Adipose tissue (tissue), 3 donors: ENCODE measurements around the gene PRKCQ. TPM values are rescaled to one million over a fixed set of nuclear protein-coding genes. Genes with fewer than 3 reads are reported as not detected.
"Not testable (repeated sequence)": the region's sequence is repeated elsewhere in the genome, so short reads cannot be mapped to it uniquely, and the experiment has no call there.

ENCODE experiments used
- H3K27ac ChIP-seq: one replicate; pipeline ENCODE4 v1.5.1; 2013; ENCODE audit warnings: low read depth, low read length
- WGBS, 3 donors: extraction: QIAGEN DNeasy Blood & Tissue Kit; methylation state at CpG; one replicate each; pipeline ENCODE4 v1.1.7; 2013; 5-methylcytosine and 5-hydroxymethylcytosine counted together
- polyA plus RNA-seq, 3 donors: library from polyadenylated mRNA; stranded (reverse); fragments of 200-250 nt; gene quantifications; one replicate each; pipeline ENCODE4 v1.2.3, GENCODE V29; 2013
- donor health status: healthy with polysubstance abuse.
- donor health status: Bipolar disorder and iron deficiency.
- donor health status: healthy.

The PRKCQ gene
- polyA plus RNA-seq, 3 donors: 0.11 to 2.3 (median 0.36) TPM

DNA sequence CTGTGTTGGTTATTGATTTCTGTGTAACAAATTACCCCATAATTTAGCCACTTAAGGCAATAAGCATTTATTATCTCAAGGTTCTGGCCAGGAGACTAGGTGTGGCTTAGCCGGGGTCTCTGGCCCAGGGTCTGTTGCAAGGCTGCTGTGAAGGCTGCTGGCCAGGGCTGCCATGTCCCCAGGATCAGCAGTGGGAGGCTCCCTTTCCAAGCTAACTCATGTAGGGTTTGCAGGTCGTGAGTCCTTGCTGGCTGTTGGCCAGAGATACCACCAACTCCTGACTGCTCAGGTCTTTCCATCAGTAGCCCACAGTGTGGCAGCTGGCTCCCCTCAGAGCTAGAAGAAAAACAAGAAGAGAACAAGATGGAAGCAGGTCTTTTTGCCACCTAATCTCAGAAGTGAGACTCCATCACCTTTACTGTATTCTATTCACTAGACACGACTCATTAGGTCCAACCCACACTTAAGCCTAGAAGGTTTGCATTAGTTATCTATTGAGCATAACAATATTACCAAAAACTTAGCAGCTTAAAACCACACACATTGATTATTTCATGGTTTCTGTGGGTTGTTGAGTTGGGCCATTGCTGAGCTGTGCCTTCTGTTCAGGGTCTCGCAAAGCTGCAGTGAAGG, 191.7 kb downstream of the PRKCQ start:
- H3K27ac ChIP-seq: no peak overlapping the region
- WGBS, 3 donors: 57 to 78% (median 61%) methylated on average over 4 of the region's 4 CpGs

DNA sequence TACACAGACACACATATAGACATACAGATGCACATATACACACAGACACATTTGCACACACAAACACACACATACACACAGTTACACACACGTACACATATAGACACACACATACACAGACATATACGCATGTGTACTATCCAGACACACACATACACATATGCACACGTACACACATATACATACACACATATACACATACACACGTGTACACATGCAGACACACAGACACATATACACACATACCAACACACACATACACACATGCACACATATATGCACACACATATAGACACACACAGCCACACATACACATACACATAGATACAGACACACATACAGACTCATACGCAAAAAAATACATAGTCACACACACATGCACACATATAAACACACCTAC, 193.1 kb downstream of the PRKCQ start:
- no peak overlapping the region for H3K27ac ChIP-seq
- WGBS, 3 donors: 87 to 94% (median 93%) methylated on average over 5 of the region's 5 CpGs

DNA sequence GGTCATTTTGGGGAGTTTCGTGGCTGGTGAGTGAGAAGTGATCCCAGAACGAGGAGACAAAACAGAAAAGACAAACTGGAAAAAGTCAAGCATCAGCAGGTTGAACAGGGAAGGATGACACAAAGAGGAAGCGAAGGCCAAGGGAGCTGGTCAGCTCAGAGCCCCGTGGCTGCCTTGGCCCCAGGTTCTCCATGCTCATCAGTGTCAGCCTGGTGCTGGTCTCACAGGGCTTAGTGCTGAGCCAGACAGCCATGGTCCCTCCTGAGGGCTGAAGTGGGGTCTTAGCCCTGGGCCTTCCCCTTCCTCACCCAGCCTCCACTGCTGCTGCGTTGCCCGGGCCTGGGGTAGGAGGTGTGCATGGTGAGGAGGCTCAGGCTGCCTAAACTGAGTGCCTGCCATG, 193.7 kb downstream of the PRKCQ start:
- H3K27ac ChIP-seq: no peak overlapping the region
- WGBS, 3 donors: 76 to 86% (median 79%) methylated on average over 6 of the region's 6 CpGs

DNA sequence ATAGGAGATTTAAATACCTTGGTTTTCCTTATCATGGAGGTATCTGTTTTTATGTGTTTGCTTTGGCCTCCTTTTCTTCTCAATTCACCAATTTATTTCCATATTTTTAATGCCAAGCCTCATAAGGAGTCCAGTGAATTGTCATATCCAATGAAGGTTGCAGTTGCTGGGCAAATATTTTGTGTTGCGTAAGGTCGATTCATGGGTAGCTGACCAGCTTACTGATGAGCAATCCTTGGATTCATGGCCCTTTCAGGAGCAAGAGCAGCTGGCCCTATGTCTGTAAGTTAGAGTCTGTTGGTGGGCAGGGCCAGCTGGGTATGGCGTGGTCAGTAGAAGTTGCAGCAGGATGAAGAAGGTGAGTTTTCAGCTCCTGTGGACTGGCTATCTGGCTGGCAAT, 194.4 kb downstream of the PRKCQ start:
- H3K27ac ChIP-seq: no peak overlapping the region
- 66 to 85% (median 81%) methylated on average over 3 of the region's 3 CpGs for WGBS, 3 donors

DNA sequence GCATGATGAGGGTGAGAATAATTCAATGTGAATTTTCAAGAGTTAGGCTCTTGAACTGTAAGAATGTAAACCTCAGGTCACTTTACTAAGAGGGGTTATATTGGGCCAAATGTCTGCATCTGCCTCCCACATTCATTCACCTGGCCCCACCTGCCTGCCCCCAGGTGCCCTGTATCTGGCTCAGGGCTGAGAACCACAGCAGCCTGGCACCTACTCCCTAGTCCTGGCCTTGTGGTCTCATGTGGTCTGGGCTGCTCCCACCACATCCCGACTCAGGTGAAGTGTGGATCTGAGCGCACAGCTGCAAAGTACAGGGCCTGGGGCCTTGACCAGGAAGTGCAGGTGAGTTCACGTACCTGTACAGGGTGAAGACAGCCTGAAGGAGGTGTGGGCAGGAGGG, 195.2 kb downstream of the PRKCQ start:
- H3K27ac ChIP-seq: no peak overlapping the region
- 77 to 96% (median 92%) methylated on average over 3 of the region's 3 CpGs for WGBS, 3 donors

DNA sequence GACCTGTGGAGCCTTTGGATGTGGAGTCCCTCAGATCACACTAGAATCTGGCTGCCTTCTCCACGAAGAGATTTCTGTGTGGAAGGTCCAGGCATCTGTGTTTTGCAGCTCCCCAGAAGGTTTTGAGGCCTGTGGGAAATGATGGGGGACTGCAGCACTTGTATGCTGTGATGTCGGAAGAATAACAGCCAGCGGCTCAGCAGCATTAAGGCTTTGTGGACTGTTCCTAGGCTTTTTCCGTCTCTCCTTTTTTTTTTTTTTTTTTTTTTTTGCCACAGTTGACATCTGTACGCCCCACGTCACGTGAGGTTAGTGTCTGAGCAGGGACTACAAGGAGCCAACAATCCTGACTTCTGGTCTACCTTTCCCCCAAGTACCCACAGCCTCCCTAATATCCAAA, 196.0 kb downstream of the PRKCQ start:
- WGBS, 3 donors: 86 to 98% (median 92%) methylated on average over 7 of the region's 7 CpGs
- H3K27ac ChIP-seq: no peak overlapping the region

DNA sequence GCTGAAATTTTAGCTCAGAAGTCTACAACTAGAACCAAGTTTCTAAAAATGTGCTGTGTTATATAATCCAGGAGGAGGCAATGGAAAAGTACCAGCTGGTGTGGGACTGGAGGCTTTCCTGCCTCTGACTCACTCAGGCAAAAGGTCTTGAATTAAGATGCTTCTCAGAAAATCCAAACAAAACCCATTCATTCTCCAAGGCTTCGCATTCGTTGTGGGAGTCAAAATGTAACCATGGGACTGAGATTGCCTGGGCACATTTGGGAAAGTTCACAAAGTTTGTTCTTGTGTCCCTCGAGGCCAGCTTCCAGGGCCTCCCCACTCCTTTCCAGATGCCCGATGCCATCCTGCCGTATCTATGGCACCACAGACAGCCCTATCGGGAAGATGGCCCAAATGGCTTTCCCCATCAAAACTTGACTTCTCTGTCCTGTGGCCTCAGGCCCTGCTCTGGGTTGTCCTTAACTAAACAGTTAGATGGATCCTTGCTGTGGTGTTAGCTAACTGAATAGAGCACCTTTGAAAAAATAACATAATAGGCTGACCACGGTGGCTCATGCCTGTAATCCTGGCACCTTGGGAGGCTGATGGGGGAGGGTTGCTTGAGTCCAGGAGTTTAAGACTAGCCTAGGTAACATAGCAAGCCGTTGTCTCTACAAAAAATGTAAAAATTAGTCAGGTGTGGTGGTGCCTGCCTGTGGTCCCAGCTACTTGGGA, 196.8 kb downstream of the PRKCQ start:
- no peak overlapping the region for H3K27ac ChIP-seq
- 84 to 85% (median 85%) methylated on average over 8 of the region's 8 CpGs for WGBS, 3 donors

DNA sequence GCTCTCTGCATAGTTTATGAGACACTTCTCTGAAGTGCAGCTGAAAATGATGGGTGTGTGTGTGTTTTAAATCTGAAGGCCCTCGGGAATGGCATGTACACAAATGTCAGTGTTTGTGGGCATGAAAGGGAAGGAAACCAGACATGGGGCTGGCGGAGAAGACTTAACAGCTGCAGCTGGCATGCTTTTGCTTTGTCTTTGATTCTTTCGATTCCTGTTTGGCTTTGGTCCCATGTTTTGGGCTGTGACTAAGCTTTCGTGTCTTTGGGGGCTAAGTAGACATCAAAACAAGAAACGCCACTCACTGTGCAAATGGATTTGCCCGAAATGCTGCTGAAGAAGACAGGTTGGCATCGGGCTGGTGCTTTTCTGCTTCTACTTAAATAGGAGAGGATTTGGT, 198.0 kb downstream of the PRKCQ start:
- no peak overlapping the region for H3K27ac ChIP-seq
- 15 to 56% (median 31%) methylated on average over 7 of the region's 7 CpGs for WGBS, 3 donors

DNA sequence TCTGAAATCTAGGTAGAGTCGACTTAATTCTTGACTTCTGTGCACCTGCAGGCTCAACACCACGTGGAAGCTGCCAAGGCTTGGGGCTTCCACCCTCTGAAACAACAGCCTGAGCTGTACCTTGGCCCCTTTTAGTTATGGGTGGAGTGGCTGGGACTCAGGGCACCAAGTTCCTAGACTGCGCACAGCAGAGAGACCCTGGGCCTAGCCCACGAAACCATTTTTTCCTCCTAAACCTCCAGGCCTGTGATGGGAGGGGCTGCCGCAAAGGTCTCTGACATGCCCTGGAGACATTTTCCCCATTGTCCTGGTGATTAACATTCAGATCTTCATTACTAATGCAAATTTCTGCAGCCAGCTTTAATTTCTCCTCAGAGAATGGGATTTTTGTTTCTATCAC, 199.6 kb downstream of the PRKCQ start:
- H3K27ac ChIP-seq: not testable (repeated sequence)
- WGBS, 3 donors: 81 to 89% (median 87%) methylated on average over 5 of the region's 5 CpGs

DNA sequence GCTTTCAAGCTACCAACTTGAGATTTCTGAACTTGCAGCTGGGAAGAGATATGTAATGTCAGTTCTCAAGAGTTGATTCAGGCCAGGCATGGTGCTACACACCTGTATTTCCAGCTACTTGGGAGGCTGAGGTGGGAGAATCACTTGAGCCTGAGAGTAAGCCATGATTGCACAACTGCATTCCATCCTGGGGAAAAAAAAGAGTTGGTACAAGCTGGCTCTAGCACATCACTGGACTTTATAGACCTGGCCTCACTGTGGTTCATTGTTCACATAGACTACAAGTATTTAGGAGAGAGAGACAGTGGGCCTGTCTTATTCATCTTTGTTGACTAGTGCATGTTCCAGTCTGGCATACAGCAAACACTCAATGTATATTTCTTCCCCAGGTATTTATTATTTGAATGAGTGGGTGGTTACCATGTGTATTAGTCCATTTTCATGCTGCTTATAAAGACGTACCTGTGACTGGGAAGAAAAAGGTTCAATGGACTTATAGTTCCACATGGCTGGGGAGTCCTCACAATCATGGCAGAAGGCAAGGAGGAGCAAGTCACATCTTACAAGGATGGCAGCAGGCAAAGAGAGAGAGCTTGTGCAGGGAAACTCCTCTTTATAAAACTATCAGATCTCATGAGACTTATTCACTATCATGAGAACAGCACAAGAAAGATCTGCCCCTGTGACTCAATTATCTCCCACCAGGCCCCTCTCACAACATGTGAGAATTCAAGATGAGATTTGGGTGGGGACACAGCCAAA, 200.9 kb downstream of the PRKCQ start:
- no peak overlapping the region for H3K27ac ChIP-seq
- 75 to 93% (median 89%) methylated on average over 1 of the region's 1 CpG for WGBS, 3 donors
